Suprapubic skin (tissue), 4 donors: Measurements from ENCODE around the gene ARHGEF17. TPM values are rescaled to one million over a fixed set of nuclear protein-coding genes. Genes with fewer than 3 reads are reported as not detected.

Source experiments
- DNase-seq, 2 donors: peaks; one replicate each; pipeline ENCODE4 v3.0.0-alpha.2; 2019; ENCODE audit warnings: low spot score in 2 of 2
- H3K27ac ChIP-seq: fragments of 200-600 bp; sonication (generic); one replicate; pipeline ENCODE4 v1.5.1; 2019
- H3K27me3 ChIP-seq: fragments of 200-600 bp; sonication (generic); one replicate; pipeline ENCODE4 v1.5.1; 2019
- H3K36me3 ChIP-seq: fragments of 200-600 bp; sonication (generic); one replicate; pipeline ENCODE4 v1.5.1; 2019
- H3K4me1 ChIP-seq: fragments of 200-600 bp; sonication (generic); one replicate; pipeline ENCODE4 v1.5.1; 2019
- H3K4me3 ChIP-seq: fragments of 200-600 bp; sonication (generic); one replicate; pipeline ENCODE4 v1.5.1; 2019; ENCODE audit warnings: mild to moderate bottlenecking
- H3K9me3 ChIP-seq: fragments of 200-600 bp; sonication (generic); one replicate; pipeline ENCODE4 v1.5.1; 2019
- EP300 ChIP-seq: sonication (generic); formaldehyde crosslinking; IDR thresholded peaks from one replicate; pipeline ENCODE4 v1.6.1; 2017; ENCODE audit warnings: antibody characterized with exemption
- POLR2A ChIP-seq, 2 donors: fragments of 450-650 bp; IDR thresholded peaks; one replicate each; pipeline ENCODE4 v1.6.1; 2017; ENCODE audit warnings: antibody characterized with exemption in 2 of 2, mild to moderate bottlenecking in 2 of 2, moderate library complexity in 2 of 2
- POLR2AphosphoS5 ChIP-seq, 3 donors: sonication (generic); formaldehyde crosslinking; IDR thresholded peaks; one replicate each; pipeline ENCODE4 v1.6.1; 2017; ENCODE audit warnings: antibody characterized with exemption in 3 of 3
- WGBS: methylation state at CpG from one replicate; pipeline ENCODE4 v1.1.5; 2018; 5-methylcytosine and 5-hydroxymethylcytosine counted together
- total RNA-seq, 4 donors: library from RNA; depleted of rRNA; stranded (reverse); fragments of >200 nt; gene quantifications; one replicate each; pipeline ENCODE4 v1.1.0, GENCODE V29; 2016
- TF ChIP-seq, protein P1 (sequence below), 2 donors: fragments of 200-600 bp in 1 of 2; fragments of 450-650 bp in 1 of 2; sonication (generic) in 1 of 2; IDR thresholded peaks; one replicate each; pipeline ENCODE4 v1.5.1; 2016 to 2019; ENCODE audit warnings: antibody characterized with exemption in 2 of 2, mild to moderate bottlenecking in 1 of 2, moderate library complexity in 1 of 2

Gene ARHGEF17
- total RNA-seq, 4 donors from 2014 or later = 8.3 to 25.0 (median 9.7) TPM

DNA sequence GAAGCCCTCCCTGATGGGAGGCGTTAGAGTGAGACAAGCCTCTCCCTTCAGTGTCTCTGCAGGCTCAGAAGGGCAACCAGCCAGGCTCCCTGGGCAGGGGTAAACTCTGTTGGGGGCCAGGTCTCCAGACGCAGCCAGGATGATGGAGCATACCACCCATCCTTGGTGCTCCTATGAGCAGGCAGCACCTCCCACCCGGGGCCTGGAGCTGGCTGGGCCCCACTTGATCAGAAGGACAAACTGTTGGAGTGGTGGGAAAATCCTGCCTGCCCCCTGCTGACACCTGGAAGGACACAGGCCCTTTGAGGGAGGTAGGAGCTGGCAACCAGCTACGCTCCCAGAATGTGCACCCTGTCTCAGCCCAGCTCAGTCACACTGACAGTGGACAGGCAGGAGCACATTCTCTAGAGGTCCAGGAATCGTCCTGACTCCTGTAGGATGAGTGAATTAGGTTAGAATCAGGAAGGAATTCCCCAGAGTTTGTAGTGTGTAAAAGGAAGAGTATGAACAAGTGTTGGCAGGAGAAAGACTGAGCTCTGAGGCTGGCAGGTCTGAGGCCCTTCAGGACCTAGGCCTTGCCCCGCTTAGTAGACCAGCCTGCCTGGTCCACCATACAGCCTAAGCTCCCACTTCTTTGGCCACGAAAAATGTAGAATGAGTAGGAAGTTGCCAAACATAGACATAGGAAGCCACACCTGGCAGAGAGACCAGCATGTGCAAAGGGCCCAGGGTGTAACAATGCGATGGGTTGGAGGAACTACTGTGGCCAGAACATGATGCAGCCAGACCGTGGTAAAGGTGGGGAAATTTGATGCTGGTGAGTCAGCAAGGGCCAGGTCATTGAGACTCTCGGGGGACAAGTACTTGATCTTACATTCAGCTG, 19.1 kb downstream of the ARHGEF17 start:
- TF ChIP-seq POLR2A (IDR thresholded peaks at IDR 0.05) (no peak), POLR2AphosphoS5 (IDR thresholded peaks at IDR 0.05) (no peak), EP300 (no peak)
- TF ChIP-seq, protein P1, sequence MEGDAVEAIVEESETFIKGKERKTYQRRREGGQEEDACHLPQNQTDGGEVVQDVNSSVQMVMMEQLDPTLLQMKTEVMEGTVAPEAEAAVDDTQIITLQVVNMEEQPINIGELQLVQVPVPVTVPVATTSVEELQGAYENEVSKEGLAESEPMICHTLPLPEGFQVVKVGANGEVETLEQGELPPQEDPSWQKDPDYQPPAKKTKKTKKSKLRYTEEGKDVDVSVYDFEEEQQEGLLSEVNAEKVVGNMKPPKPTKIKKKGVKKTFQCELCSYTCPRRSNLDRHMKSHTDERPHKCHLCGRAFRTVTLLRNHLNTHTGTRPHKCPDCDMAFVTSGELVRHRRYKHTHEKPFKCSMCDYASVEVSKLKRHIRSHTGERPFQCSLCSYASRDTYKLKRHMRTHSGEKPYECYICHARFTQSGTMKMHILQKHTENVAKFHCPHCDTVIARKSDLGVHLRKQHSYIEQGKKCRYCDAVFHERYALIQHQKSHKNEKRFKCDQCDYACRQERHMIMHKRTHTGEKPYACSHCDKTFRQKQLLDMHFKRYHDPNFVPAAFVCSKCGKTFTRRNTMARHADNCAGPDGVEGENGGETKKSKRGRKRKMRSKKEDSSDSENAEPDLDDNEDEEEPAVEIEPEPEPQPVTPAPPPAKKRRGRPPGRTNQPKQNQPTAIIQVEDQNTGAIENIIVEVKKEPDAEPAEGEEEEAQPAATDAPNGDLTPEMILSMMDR (IDR thresholded peaks at IDR 0.05) = no peak
- no peak overlapping the region for H3K4me3 ChIP-seq
- H3K9me3 ChIP-seq = no peaks in the 10 kb centered on the region
- no peaks in the 10 kb centered on the region for H3K36me3 ChIP-seq
- 77% methylated on average over 10 of the region's 10 CpGs for WGBS
- H3K27ac ChIP-seq = no peak overlapping the region
- H3K4me1 ChIP-seq = peaks cover 56% of the 10 kb centered on the region
- H3K27me3 ChIP-seq = no peaks in the 10 kb centered on the region
- DNase-seq = no peak

DNA sequence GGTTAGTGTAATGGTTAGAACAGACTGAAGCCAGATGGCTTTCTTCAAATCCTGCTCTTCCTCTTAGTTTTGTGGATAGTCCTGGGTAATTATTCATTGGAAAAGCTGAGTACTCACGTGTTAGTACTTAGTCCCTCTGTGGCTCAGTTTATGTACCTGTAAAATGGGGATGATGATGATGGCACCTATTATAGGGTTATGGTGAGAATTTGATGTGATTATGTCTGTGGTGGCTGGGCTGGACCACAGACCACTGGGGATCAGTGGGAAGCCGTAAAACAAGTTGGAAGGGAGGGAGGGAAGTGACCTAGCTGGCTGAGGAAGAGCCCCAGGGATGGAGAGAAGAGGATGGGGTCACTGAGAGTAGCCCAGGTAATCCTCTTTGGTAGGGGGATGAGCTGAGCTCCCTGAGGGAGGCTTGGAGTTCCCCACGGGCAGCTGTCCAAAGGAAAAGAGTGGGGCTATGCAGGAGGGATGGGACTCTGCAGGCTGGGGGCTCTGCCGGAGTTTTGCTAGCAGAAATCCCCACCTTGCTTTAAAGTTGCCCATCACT, 19.8 kb downstream of the ARHGEF17 start:
- TF ChIP-seq, protein P1 (IDR thresholded peaks at IDR 0.05) = no peak
- TF ChIP-seq POLR2AphosphoS5 (IDR thresholded peaks at IDR 0.05) (no peak), POLR2A (IDR thresholded peaks at IDR 0.05) (no peak), EP300 (no peak)
- WGBS = 75% methylated on average over 4 of the region's 4 CpGs
- H3K4me3 ChIP-seq = no peak overlapping the region
- no peaks in the 10 kb centered on the region for H3K36me3 ChIP-seq
- H3K4me1 ChIP-seq = peaks cover 48% of the 10 kb centered on the region
- H3K27ac ChIP-seq = no peak overlapping the region
- H3K27me3 ChIP-seq = no peaks in the 10 kb centered on the region
- H3K9me3 ChIP-seq = no peaks in the 10 kb centered on the region
- DNase-seq = no peak

- WGBS = 63% methylated on average over 1 of the region's 3 CpGs
- H3K9me3 ChIP-seq = no peaks in the 10 kb centered on the region
- no peaks in the 10 kb centered on the region for H3K36me3 ChIP-seq
- peaks cover 43% of the 10 kb centered on the region for H3K4me1 ChIP-seq
- H3K4me3 ChIP-seq = no peak overlapping the region
- H3K27me3 ChIP-seq = no peaks in the 10 kb centered on the region
- H3K27ac ChIP-seq = no peak overlapping the region
- no peak for DNase-seq
- TF ChIP-seq EP300 (no peak), POLR2AphosphoS5 (IDR thresholded peaks at IDR 0.05) (no peak), POLR2A (IDR thresholded peaks at IDR 0.05) (no peak)
- TF ChIP-seq, protein P1 (IDR thresholded peaks at IDR 0.05) = no peak
Observed at GRCh38 chr11:73330569-73331093, 22.6 kb downstream of the ARHGEF17 start.

- DNase-seq = no peak
- H3K4me1 ChIP-seq = peaks cover 41% of the 10 kb centered on the region
Observed at GRCh38 chr11:73331138-73331916, 23.3 kb downstream of the ARHGEF17 start.

More at GRCh38 chr11:73331138-73331916, 23.3 kb downstream of the ARHGEF17 start:
- no peak overlapping the region for H3K4me3 ChIP-seq
- no peaks in the 10 kb centered on the region for H3K27me3 ChIP-seq
- TF ChIP-seq, protein P1 (IDR thresholded peaks at IDR 0.05) = no peak
- TF ChIP-seq POLR2AphosphoS5 (IDR thresholded peaks at IDR 0.05) = no peak
- TF ChIP-seq POLR2A (IDR thresholded peaks at IDR 0.05) = no peak
- no peak overlapping the region for H3K27ac ChIP-seq
- no peaks in the 10 kb centered on the region for H3K9me3 ChIP-seq
- WGBS = 68% methylated on average over 2 of the region's 4 CpGs
- H3K36me3 ChIP-seq = no peaks in the 10 kb centered on the region
